HG02763 (cell line): ENCODE measurements around the gene AMER1.
"Not testable (repeated sequence)": the region's sequence is repeated elsewhere in the genome, so short reads cannot be mapped to it uniquely, and the experiment has no call there.

Experiments
- ATAC-seq: cut with Tn5 transposase; IDR thresholded peaks from one replicate; pipeline ENCODE4 v1.9.1; 2021; ENCODE audit warnings: mild to moderate bottlenecking, moderate library complexity; ENCODE audit not compliant: unreplicated experiment

The AMER1 gene

DNA sequence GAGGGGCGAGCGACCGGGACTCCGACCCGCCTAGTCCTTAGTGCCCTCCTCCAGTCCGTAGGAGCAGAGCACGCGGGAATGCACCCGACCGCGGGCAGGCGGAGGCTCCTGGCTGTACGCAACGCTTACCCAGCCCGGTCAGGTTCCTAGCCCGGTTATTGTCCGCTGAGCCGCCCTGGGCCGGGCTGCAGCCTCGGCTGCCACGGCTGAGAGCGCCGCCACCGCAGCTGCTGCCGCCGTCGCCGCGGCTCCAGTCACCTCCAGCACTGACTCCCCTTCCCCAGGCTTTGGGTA lies at the start of gene AMER1:
Gene AMER1 (minus strand): TSS at position 268 of the 294 bp plus-strand sequence. CDS start 12,422 bp downstream, outside the sequence.
- ATAC-seq, result peak; percentile 35

DNA sequence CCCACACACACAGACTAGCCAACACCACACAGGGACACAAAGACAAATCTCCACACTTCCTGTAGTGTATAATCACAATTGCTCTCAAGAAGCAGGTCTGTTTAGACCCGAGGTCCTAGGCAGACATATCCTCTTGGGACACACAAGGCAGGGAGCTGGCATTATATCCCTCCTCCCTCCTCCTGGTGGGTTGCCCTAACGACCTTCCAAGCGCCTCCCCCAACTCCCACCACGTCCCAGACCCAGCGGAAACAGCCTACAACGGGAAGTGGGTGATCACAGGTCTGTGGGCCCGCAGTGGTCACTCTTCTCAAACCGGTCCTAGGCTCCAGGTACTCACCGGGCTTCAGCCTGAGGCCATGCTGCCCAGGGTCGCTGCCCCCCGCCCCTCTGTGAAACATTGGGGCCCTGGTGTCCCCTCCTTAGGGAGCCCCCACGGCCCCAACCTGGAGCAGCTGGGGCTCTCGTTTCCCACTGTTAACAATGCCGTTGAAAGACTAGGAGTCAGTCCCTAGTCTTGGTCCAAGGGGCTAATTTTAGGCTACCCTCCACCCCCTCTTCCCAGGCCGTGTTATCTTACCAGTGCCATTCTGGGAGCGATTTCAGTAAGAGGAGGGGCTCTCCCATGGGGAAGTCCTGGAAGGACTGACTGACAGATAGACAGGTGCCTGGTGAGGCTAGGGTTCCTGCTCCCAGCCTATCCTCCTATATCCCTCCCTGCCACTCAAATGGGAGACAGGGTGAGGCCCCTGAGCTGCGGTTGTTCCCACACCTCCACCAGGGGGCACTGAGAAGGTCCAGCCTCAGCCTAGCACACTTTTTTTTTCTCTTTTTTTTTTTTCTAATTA lies 24.8 kb upstream of the AMER1 start, which contains the start of gene ASB12:
Gene ASB12 (minus strand): TSS at position 485 of the 848 bp plus-strand sequence. CDS start 4,957 bp downstream, outside the sequence.
- ATAC-seq, result no peak

DNA sequence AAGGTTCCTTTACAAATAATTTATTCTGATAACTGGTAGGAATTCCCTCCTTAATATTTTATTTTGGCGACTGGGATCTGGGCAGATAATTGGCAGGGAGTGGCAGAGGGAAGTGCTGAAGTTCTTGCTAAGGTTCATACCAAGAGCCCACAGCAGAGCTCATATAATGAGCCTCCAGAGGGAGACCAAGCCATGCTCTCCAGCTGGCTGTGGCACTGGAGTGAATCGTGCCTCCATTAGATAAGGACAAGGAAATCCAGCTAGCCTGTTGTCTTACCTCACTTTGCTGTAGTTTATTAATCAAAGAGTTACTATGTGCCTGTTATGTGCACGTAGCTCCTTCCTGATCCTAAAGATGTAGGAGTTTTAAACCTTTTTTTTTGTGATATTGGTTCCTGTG lies 23.6 kb upstream of the AMER1 start:
- no peak for ATAC-seq

DNA sequence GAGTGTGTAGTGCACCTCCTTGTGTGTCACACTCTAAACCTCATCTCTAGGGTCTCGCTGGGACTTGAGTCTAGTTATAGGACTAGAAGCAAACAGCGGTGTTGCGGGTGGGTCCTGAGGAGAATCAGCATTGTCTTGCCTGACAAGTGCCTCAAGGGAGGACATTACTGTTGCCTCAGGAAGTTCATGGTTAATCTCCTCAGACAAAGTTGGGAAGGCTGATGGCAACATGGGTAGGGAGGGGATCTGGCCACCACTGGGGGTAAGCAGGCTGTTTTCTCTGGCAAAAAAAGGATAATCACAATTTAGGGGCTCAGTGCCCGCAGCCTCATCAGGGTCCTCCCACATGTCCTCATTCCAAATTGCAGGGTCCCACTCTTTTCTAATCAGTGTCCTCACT lies 12.5 kb upstream of the AMER1 start:
- ATAC-seq, result no peak

DNA sequence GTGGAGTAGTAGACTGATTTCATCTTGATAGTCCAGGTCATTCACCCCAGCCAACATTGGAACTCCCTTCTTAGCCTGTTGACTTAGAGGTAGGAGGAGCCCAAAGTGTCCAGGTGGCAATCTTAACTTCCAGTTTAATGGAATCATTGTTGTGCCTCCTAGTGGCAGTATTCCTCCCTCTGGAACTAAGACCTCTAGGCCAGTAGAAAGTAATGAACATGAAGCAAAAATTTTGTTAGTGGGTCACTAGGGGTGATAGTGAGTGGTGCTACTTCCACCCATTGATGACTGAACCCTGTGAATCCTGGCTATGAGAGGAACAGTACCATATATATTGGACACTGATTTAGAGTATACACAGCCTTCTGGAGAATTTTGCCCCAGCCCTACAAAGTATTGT lies 8.5 kb upstream of the AMER1 start:
- ATAC-seq, result not testable (repeated sequence)

DNA sequence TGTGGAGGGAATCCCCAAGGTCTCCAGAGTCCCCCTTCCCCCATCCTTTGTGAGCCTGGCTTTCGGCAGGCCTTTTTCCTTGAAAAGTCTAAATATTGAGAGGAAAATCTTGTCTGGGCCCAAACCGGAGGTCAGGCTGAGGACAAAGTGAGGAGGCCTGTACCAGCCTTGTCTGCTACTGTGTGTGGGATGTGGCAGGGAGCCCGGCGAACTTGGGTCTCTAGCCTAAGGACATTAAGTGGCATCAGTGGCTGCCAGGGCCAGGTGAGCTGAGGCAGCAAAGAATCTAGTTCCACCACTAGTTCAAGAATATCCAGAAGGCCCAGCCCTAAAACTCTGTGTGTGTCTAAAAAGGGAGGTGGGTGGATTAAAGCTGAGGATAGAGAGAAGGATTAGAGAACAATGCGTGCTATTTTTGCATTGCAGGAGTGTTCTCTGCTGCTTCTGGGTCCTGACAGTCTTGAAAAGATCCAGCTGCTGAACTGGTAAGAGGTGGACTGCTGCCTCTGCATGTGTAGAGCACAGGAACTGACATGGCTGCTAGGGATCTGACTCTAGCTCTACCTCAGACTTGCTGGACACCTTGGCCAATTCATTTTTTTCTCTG lies 1.2 kb upstream of the AMER1 start:
- ATAC-seq, result no peak

DNA sequence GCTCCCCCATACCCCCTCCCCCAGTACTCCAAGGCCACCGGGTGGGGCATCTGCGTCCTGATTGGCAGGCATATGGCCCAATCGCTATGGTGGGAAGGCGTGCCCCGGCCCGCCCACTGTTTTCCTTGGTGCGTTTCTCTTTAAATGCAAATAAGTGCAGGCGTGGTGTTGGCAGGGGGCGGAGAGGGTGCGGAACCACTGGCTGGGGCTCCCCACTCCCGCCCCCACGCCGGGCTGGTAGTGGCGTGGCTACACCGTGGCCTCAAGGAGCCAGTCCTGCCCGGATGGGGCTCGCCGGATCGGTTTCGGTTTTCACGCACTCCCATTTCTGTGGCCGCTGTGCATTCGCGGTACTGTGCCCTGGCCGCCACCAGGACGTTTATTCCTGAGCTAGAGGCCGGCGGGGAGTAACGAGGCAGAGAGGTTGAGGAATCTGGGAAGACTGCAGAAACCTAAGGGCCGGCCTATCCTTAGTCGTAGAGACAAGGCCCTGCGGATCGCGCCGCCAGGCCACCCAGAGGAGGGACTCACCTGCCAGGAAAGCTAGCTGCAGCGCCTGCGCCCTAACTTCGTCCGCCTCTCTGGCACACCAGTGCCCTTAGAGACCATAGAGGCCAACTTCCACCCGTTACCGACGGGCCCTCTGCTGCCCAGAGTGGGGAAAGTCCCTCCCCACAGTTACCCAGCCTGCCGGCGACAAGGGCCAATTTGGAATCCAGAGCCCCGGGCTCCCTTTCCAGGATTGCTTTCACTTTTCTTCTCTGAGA lies 410 bp upstream of the AMER1 start:
- ATAC-seq, result peak; percentile 90

DNA sequence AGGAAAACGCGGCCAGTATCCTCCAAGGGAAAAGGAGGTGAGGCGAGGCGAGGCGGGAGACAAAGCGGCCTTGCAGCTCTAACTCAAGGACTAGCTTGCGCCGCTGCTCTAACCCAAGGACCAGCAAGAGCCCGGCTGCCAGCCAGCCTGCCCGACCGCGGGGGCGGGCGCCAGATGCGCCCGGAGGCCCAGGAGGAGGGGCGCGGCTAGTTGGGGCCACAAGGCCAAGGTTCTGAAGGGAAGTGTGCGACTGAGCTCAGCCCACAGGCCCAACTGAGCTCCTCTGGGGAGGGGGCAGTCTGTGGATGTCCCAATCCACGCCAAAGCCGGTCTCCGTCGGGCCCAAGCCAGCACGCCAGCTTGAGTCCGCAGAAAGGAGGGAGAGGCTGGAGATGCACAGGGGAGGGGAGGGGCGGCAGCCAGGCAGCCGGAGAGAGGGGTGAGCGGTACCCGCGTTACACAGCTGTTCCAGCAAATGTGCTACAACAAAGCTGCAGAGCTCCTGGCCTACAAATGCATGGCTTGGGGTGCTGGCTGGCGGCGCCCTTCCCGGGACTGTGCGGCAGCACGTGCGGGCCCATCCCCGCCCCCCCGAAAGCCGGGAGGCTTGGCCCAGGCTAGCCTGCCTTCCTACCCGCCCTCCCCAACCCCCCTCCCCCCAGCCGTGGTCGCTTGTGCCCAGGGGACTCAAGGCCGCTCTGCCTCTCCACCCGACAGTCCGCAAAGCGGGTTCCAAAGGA lies 637 bp downstream of the AMER1 start:
- peak; percentile 3 for ATAC-seq

DNA sequence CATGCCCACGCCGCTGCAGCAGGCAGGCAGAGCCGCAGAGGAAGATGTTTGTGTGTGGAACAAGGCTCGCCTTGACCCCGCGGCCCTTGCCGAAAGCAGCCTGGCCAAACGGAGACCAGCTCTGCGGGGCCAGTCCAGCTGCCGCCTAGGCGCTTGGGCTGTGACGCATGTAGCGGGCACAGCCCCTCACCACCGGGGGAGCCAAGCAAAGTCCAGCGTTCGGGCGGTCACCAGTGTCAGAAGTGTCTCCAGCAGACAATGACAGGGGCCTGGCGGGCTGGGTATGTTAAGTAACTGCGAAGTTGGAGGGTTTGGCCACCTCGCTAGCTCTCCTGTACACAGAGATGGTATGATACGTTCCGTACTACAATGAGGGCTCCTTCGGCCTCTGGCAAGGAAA lies 1.3 kb downstream of the AMER1 start:
- no peak for ATAC-seq

DNA sequence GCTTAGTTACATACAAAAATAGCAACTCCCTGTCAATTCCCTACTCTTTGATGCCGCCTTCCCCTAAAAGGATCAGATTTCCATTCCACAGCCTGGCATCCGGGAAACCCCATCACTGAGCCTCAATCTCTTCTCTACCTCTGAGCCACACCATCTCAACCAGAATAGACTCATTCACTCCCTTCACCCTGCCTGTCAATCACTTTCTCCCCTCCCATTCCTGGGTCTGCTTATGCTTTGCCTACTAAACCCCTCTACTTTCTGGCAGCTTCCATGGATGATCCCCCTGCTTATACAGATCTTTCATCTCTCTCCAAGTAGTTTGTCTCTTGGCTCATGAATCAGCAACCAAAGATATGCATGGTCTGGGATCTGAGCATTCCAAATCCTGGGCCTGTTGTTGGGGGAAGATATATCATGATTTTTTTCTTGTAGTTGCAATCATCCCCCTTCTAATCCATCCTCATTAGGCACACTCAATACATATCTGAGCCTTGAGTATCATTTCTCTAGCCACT lies 2.6 kb downstream of the AMER1 start:
- no peak for ATAC-seq

DNA sequence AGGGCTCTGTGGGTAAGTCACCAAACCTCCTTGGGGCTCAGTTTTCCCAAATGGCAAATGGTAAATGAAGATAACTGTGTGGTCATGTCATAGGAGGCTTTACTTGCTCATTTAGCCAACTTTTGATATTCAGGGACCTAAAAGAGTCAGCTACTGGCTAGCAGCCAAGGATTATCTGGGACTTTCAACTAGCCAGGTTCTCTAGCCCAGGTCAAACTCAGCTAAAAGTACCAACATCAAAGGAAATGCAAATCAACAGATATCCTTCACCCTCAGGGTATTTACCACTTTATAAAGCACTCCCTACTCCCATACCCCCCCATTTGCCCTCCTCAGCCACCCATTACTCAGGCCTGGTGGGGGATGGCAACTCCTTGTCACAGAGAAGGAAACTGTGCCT lies 7.5 kb downstream of the AMER1 start:
- no peak for ATAC-seq

DNA sequence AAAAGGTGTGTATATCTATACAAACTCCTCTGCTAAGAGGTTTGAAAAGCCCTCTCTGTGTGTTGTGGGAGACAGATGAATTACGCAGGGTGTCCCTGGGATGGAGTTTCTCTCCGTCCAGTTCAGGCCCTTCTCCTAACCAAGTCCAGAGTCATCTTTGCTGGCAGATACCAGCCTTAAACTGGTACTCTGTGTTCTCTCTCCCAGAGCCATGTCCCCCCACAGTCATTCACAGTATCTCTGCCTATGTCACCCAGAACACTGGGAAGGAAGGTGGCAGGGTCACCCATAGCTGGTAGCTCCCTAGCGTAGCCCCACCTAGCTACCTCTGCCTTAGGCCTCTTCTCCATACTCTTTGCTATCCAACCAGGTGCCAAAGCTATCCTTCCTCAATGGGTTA lies 8.9 kb downstream of the AMER1 start:
- ATAC-seq, result no peak

DNA sequence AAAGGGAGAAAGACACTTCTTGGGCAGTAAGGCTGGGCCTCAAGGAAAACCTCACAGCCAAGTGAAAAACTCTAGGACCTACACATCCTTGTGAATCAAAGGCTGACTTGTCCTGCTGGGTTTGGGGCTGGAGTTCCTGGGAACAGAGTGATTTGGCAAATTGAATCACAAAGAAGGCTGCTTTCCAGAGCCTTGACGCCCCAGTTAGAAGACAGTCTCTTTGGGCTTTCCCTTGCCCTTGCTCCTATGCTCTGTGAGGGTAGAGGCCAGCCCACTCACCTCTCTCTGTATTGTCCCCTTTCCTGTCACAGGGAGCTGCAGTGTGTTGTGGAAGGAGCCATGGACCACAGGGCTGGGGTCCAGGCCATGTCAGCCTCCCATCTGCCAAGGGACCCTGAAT lies 9.6 kb downstream of the AMER1 start:
- ATAC-seq, result no peak

DNA sequence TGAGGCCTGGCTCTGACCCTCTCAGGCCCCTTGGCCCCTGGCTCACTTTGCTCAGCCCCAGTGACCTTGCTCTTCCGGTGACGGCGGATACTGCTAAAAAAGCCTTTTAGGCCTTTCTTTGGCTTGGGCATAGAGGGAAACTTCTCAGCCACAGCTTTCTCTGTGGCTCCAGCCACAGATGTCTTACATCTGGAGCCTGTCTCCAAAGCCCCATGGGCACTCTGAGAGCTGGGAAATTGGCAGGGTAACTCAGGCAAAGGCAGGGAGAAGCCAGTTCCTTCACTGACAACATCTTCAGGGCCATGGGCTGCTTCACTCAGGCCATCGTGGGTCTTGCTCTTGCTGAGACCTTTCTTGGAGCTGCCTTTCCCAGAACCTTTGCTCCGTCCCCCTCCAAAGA lies 12.8 kb downstream of the AMER1 start:
- ATAC-seq, result no peak

DNA sequence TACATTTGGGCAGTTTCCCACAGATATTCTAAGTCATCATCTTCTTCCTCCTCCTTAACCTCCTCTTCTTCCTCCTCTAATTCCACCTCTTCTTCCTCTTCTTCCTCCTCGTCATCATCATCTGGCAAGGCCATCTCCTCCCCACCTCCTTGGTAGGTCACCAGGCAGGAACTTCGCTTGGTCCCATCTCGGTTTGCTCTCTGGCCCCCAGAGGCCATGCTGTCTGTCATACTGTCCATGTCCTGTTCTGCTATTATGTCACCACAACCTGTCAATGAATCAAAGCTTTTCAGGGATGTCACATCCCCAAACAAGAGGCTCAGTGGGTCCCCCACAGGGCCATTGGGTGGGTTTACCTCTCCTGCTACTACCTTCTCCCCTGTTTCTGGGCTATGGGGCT lies 13.5 kb downstream of the AMER1 start:
- no peak for ATAC-seq

DNA sequence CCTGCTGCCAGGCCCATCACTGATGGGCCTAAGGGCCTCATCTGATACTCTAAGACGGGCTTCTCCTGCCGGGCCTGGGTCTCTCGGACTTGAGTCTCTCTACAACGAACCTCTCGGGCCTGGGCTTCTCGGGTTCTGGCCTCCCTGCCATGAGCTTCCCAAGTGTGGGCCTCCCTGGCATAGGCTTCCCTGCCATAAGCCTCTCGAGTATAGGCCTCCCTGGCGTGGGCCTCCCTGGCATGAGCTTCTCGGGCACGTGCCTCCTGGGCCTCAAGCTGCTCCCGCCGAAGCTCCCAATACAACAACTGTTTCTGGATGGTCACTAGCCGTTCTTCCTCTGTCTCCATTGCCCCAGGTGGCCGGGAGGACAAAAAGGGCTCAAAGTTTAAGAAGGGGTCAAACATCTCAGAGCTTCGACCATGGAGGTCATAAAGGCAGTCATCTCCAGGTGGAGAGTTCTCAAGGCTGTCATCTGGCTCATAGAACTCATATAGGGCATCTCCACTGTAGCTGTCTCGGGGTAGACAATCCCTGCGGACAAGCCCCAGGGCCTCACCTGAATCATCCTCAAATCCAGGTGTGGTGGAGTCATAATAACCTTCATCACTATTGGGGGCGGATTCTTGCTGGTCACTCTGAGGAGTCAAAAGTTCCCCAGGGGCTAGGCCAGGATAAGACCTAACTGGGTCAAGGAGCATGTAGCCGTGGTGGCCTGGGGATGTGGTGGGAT lies 14.1 kb downstream of the AMER1 start:
- no peak for ATAC-seq

DNA sequence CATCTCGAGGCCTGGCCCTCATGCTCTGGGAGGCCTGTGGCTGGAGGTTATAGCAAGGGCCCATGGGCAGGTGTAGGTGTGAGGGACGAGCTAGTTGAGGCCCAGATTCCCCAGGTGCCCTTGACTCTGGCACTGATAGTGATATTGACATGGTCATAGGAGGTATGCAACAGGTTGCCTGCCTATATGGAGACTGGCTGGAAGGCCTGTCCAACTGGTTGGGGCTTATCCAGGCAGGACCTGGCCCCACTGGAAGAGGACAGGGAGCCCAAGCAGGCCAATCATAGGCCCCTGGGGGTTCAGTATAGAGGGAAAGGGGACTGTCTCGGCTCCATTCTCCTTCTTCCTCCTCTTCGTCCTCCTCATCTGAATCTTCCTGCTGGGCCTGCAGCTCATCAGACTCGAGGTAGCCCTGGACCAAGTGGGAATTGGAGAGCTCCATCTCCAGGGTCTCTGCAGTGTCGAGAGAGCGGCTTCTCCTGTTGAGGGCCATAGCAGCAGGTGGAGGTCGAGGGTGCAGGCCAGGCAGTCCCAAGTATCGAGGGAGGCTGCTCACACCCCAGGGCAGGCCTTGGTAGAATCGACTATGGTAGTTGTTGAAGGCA lies 15.3 kb downstream of the AMER1 start:
- no peak for ATAC-seq

DNA sequence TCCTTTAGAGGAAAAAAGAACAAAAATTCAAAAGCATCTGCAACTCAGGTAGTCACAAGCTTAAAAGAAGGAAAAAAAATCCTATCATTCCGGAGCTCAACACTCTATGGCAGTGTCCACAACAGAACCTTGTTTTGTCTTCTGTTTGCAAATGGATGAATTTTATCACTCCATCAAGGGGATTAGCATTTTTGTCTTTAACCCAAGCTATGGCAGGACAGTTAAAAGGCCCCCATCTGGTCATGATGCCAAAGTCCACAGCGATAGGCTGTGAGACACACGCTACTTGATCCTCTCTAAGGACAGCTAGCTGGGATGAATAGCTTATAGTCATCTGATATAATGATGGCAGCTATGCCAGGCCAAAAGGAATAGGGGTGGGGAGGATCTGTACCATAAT lies 16.6 kb downstream of the AMER1 start:
- no peak for ATAC-seq

DNA sequence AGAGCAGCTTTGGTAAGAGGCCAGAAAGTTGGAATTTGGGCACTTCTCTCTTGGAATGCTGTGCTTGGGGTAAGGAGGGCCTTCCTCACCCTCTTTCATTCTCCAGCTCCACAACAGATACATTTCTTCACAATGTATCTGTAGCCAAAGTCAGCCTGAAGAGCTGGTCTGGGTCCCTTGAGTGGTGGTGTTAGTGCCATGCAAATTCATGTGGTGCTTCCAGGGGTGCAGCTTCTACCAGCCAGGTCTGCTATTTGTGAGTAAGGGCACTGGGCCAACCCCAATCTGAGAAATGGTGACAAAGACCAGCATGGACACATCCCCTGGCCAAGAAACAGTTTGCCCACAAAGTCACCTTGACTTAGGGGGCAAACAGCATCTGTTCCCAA lies 17.8 kb downstream of the AMER1 start:
- no peak for ATAC-seq
